Measurements from ENCODE around the gene PAIP2B.

DNA sequence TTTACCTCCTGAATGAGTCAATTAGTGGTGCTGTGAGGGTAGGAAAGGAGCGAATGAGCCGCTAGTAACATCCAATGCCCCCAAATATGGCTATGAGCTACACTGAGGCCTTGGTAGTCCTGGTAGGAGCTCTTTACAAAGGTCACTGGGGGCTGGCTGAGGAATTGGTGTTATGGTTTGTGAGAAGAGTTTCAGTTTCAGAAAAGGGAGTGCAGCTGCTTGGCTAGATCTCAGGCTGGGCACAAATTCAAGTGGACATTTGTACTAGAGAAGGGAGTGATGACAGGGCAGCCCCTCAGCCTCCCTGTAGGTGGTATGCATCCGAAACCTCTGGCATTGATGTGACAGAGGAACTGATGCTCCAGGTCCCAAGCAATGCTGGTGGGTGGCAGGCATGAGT, 13.9 kb upstream of the PAIP2B start:
- no peak for TF ChIP-seq POLR2A (IDR thresholded peaks at IDR 0.05; ENCODE audit: low read depth, low read length)
- no peak for TF ChIP-seq POLR2AphosphoS5 (IDR thresholded peaks at IDR 0.05; ENCODE audit: low read depth, low read length)
- no peak for TF ChIP-seq POU2F2 (IDR thresholded peaks at IDR 0.05; ENCODE audit: low read depth, low read length)

Data from GM12891 (cell line).